B cell (primary cell): ENCODE data around the gene PSMG4.

Source experiments
- EZH2 ChIP-seq: IDR thresholded peaks from 2 replicates; pipeline ENCODE4 v1.6.1; 2012; ENCODE audit warnings: borderline replicate concordance, low read depth, mild to moderate bottlenecking, moderate library complexity, low read length; ENCODE audit not compliant: insufficient read depth, poor library complexity, severe bottlenecking
- TF ChIP-seq, protein P1 (sequence below): fragments of 200-600 bp; IDR thresholded peaks from one replicate; pipeline ENCODE4 v1.8.0; 2022; ENCODE audit warnings: antibody characterized with exemption, mild to moderate bottlenecking

DNA sequence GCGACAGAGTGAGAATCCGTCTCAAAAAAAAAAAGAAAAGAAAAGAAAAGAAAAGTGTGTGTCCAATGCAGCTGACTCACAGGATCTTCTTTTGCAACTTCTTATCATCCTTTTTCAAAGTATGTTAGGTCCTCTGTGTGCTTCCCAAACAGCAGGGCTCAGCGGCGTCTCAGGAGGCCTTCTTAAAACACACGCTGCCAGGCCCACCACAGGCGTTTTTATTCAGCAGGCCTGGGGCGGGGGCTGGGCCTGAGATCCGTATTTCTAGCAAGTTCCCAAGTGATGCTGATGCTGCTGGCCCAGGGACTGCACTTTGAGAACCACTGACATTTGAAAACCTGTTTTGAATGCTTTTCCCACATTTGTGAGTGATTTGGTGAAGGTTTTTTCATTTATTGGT is 57.1 kb downstream of the PSMG4 start:
- TF ChIP-seq EZH2: no peak
- TF ChIP-seq, protein P1, sequence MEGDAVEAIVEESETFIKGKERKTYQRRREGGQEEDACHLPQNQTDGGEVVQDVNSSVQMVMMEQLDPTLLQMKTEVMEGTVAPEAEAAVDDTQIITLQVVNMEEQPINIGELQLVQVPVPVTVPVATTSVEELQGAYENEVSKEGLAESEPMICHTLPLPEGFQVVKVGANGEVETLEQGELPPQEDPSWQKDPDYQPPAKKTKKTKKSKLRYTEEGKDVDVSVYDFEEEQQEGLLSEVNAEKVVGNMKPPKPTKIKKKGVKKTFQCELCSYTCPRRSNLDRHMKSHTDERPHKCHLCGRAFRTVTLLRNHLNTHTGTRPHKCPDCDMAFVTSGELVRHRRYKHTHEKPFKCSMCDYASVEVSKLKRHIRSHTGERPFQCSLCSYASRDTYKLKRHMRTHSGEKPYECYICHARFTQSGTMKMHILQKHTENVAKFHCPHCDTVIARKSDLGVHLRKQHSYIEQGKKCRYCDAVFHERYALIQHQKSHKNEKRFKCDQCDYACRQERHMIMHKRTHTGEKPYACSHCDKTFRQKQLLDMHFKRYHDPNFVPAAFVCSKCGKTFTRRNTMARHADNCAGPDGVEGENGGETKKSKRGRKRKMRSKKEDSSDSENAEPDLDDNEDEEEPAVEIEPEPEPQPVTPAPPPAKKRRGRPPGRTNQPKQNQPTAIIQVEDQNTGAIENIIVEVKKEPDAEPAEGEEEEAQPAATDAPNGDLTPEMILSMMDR: no peak
